ENCODE measurements around the gene EDDM13.

Gene EDDM13

DNA sequence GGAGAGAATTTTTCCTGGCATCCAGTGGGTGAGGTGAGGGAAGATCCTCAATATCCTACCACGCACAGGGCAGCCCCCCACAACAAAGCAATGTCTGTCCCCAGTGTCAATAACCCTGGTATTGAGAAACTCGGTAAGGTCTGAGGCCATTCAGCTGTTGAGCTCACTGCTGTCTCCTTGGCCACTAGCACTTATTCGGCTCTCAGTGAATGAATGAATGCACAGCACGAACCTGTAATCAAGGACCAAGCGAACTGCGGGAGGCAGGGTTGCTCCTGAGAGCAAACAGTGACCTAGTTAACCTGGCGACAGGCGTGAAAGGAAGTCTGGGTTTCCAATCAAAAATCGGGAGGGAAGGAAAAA is 41.5 kb downstream of the EDDM13 start:
- peaks cover 4% of the 10 kb centered on the region; the same call in 1 of the 2 replicates for H3K4me1 ChIP-seq
- TF ChIP-seq, protein P1, sequence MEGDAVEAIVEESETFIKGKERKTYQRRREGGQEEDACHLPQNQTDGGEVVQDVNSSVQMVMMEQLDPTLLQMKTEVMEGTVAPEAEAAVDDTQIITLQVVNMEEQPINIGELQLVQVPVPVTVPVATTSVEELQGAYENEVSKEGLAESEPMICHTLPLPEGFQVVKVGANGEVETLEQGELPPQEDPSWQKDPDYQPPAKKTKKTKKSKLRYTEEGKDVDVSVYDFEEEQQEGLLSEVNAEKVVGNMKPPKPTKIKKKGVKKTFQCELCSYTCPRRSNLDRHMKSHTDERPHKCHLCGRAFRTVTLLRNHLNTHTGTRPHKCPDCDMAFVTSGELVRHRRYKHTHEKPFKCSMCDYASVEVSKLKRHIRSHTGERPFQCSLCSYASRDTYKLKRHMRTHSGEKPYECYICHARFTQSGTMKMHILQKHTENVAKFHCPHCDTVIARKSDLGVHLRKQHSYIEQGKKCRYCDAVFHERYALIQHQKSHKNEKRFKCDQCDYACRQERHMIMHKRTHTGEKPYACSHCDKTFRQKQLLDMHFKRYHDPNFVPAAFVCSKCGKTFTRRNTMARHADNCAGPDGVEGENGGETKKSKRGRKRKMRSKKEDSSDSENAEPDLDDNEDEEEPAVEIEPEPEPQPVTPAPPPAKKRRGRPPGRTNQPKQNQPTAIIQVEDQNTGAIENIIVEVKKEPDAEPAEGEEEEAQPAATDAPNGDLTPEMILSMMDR (IDR thresholded peaks at IDR 0.05; ENCODE audit: low read depth, low read length): no peak
- DNase-seq: no peak
- peaks cover 4% of the 10 kb centered on the region; the same call in 1 of the 2 replicates for H3K36me3 ChIP-seq
- H3K4me3 ChIP-seq (ENCODE audit: low read depth, low read length): peak overlapping the region; percentile 82
- H3K27me3 ChIP-seq: no peaks in the 10 kb centered on the region
- no peaks in the 10 kb centered on the region for H3K9me3 ChIP-seq

DNA sequence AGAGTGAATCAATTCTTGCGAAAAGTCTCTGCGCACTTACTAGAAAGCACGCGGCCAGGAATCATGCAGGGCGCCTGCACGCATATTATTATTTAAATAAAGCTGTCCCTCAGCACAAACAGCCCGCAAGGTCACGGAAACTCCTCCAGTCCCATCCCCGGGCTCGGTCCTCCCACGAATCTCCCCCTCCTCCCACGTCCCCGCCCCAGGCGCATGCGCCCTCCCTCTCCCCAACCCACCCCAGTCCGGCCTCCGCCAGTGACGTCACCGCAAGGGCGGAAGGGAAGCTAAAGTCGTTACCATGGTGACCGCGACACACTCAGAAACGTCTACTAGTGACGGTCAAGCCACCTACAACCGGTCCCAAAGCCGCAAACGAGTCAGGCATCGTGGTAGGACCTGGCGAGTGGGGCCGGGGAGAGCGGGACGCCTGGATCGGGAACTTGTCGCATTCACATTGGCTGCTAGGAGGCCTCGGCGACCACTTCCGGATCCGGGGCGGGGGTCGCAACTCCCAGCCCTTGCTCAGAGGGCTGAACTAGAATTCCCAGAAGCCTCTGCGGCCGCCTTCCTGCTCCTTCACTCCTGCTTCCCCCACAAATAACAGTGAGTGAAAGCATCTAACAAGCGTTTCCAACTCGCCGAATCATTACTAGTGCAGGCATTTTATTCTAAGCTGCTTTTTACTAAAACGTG is 42.0 kb downstream of the EDDM13 start, which contains the start of gene ZSCAN5A:
Gene ZSCAN5A, minus strand, starts transcription at position 459 of the 696 bp plus-strand sequence. CDS start 89,793 bp downstream, outside the sequence.
- Histone ChIP-seq H3K9me3 (no peaks in the 10 kb centered on the region), H3K4me3 (ENCODE audit: low read depth, low read length) (peak within 1 kb of the TSS; percentile 82), H3K4me1 (peaks cover 4% of the 10 kb centered on the region; the same call in 1 of the 2 replicates), H3K36me3 (peaks cover 3% of the 10 kb centered on the region; the same call in 1 of the 2 replicates), H3K27me3 (no peaks in the 10 kb centered on the region)
- TF ChIP-seq, protein P1 (IDR thresholded peaks at IDR 0.05; ENCODE audit: low read depth, low read length): no peak
- DNase-seq: peak; percentile 96

DNA sequence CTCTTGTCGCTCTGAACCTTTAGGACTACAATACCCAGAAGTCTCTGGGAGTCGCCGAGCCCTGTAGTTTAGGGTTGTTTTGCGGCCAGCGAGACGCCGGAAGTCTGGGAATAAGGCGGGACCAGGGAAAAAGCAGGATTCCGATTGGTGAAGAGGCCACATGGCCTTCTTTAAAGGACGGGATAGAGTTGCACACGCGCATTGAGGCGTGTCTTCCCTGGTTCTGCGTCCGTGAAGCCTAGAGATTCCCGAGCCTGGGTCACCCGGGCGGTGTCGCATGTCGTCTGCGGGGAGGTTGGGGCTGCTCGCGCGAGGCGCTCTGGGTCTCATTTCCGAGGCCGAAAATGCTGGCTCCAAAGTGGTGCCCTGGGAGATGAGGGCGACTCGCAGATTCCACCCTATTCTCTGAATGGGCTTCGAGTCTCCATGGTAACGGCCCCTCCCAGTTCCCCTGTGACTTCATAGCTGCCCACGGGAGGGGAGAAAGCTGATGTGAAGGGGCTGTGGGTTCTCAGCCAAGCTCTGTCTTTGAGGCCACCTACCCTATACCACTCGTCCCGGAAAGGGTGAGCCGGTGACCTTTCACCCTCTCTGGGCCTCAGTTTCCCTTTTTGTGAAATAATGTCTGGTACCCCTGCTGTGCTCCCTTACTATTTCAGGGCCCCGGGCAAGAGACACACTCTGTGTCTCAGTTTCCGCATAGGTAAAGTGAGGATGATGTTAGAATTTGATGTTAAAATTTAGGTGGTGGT is 42.7 kb downstream of the EDDM13 start:
- no peaks in the 10 kb centered on the region for H3K9me3 ChIP-seq
- peaks cover 5% of the 10 kb centered on the region; the same call in 1 of the 2 replicates for H3K27me3 ChIP-seq
- H3K4me1 ChIP-seq: peaks cover 4% of the 10 kb centered on the region; the same call in 1 of the 2 replicates
- peak; percentile 93 for DNase-seq
- TF ChIP-seq, protein P1 (IDR thresholded peaks at IDR 0.05; ENCODE audit: low read depth, low read length): no peak
- H3K36me3 ChIP-seq: no peaks in the 10 kb centered on the region
- peak overlapping the region; percentile 82 for H3K4me3 ChIP-seq (ENCODE audit: low read depth, low read length)

DNA sequence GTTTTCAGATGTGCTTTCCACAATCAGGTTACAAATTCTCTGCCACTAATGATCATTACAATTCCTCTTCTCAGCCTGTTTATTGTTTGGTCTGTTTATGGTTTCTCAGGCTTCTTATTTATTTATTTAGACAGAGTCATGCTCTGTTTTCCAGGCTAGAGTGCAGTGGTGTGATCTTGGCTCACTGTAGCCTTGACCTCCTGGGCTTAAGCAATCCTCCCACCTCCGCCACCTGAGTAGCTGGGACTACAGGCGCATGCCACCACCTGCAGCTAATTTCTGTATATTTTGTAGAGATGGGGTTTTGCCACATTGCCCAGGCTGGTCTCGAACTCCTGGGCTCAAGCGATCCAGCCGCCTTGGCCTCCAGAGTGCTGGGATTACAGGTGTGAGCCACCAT is 44.2 kb downstream of the EDDM13 start:
- H3K4me1 ChIP-seq: peaks cover 4% of the 10 kb centered on the region; the same call in 1 of the 2 replicates
- H3K27me3 ChIP-seq: peaks cover 5% of the 10 kb centered on the region; the same call in 1 of the 2 replicates
- TF ChIP-seq, protein P1 (IDR thresholded peaks at IDR 0.05; ENCODE audit: low read depth, low read length): no peak
- no peaks in the 10 kb centered on the region for H3K9me3 ChIP-seq
- H3K36me3 ChIP-seq: no peaks in the 10 kb centered on the region
- H3K4me3 ChIP-seq (ENCODE audit: low read depth, low read length): no peak overlapping the region
- DNase-seq: no peak

DNA sequence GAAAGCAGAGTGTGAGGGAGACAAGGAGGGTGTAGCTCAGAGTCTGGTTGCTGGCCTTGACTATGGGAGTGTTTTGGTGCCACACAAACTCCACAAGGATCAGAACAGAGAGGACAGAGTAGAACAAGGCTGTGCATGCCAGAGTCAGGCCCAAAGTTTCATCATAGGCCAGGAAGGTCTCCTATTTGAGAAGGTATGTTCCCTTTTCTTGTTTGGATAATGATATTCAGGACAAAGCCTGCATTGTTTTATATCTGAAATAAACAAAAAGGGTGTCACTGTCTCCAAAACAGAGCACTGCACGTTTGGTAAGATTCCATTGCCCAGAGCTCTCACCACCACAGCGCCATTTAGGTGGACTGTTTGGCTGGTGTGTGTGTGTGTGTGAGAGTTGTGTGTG is 45.2 kb downstream of the EDDM13 start:
- Histone ChIP-seq H3K36me3 (no peaks in the 10 kb centered on the region), H3K27me3 (peaks cover 5% of the 10 kb centered on the region; the same call in 1 of the 2 replicates), H3K9me3 (no peaks in the 10 kb centered on the region), H3K4me3 (ENCODE audit: low read depth, low read length) (no peak overlapping the region), H3K4me1 (peaks cover 4% of the 10 kb centered on the region; the same call in 1 of the 2 replicates)
- TF ChIP-seq, protein P1 (IDR thresholded peaks at IDR 0.05; ENCODE audit: low read depth, low read length): no peak
- no peak for DNase-seq

Data from BE2C (cell line).